Activated CD8-positive, alpha-beta T cell treated with anti-CD3 and anti-CD28 coated beads, Interleukin-2, amount 10 ng/mL, durations not matched to agents 7 days and 5 days (primary cell): ENCODE data around the gene TBC1D2. TPM values are rescaled to one million over a fixed set of nuclear protein-coding genes. Genes with fewer than 3 reads are reported as not detected.
"Not testable (repeated sequence)": the region's sequence is repeated elsewhere in the genome, so short reads cannot be mapped to it uniquely, and the experiment has no call there.

Experiments
- ATAC-seq: fragments of 150-1000 bp; cut with Tn5 transposase; one replicate; pipeline ENCODE4 v1.10.0; 2021; ENCODE audit warnings: moderate library complexity
- CTCF ChIA-PET: fragments of 350-600 bp; sonication (Branson Sonifier 250); formaldehyde crosslinking; loops from one replicate; lab custom pipeline; 2021; ENCODE audit warnings: antibody characterized with exemption; lab: Charles Lee
- POLR2A ChIA-PET: fragments of 350-600 bp; sonication (Branson Sonifier 250); formaldehyde crosslinking; loops from one replicate; lab custom pipeline; 2021; ENCODE audit warnings: antibody characterized with exemption; lab: Charles Lee
- DNase-seq: peaks from one replicate; pipeline ENCODE4 v3.0.0-alpha.2; 2020
- H3K27ac Mint-ChIP-seq: one replicate; pipeline ENCODE4 v1.8.0; 2021; ENCODE audit warnings: mild to moderate bottlenecking, mixed read lengths
- H3K27me3 Mint-ChIP-seq: one replicate; pipeline ENCODE4 v1.8.0; 2021; ENCODE audit warnings: low read depth, mixed read lengths
- H3K36me3 Mint-ChIP-seq: one replicate; pipeline ENCODE4 v1.8.0; 2021; ENCODE audit warnings: low read depth, mixed read lengths
- H3K4me1 Mint-ChIP-seq: one replicate; pipeline ENCODE4 v1.8.0; 2021; ENCODE audit warnings: low read depth, mixed read lengths
- H3K4me3 Mint-ChIP-seq: one replicate; pipeline ENCODE4 v1.8.0; 2021; ENCODE audit warnings: mild to moderate bottlenecking, mixed read lengths
- H3K9me3 Mint-ChIP-seq: one replicate; pipeline ENCODE4 v1.8.0; 2022; ENCODE audit warnings: mixed read lengths; ENCODE audit not compliant: insufficient read depth
- total RNA-seq, 2 experiments: library from RNA; stranded (reverse); gene quantifications; one replicate each; pipeline ENCODE4 v1.2.3, GENCODE V29; 2021

TBC1D2 gene
- total RNA-seq, 2 experiments from 2014 or later: 3.0 to 3.5 TPM

GRCh38 chr9:98175028-98175569 is 80.3 kb downstream of the TBC1D2 start:
- ChIA-PET POLR2A (interaction anchor here (0.6 kb wide), 1 partner anchor 27 kb away, joined by 3 read pairs; no protein-coding TSS in a partner anchor), CTCF (no interaction called here)
- H3K27ac Mint-ChIP-seq: no peak overlapping the region
- ATAC-seq (no peak), DNase-seq (no peak)
- no peaks in the 10 kb centered on the region for H3K36me3 Mint-ChIP-seq
- no peaks in the 10 kb centered on the region for H3K9me3 Mint-ChIP-seq
- H3K4me3 Mint-ChIP-seq: no peak overlapping the region
- peaks cover 11% of the 10 kb centered on the region for H3K4me1 Mint-ChIP-seq
- H3K27me3 Mint-ChIP-seq: no peaks in the 10 kb centered on the region

- POLR2A ChIA-PET: interaction anchor here (0.6 kb wide), 2 partner anchors 17 to 26 kb away, joined by 3 read pairs; no protein-coding TSS in a partner anchor
- H3K4me3 Mint-ChIP-seq, H3K36me3 Mint-ChIP-seq, H3K27ac Mint-ChIP-seq, CTCF ChIA-PET, H3K9me3 Mint-ChIP-seq, H3K27me3 Mint-ChIP-seq, ATAC-seq, DNase-seq: not testable (repeated sequence)
- peaks cover 14% of the 10 kb centered on the region for H3K4me1 Mint-ChIP-seq
Observed at GRCh38 chr9:98174502-98174918, 80.9 kb downstream of the TBC1D2 start.

GRCh38 chr9:98173181-98173580 is 82.3 kb downstream of the TBC1D2 start:
- ChIA-PET CTCF (no interaction called here), POLR2A (no interaction called here)
- Mint-ChIP-seq H3K9me3 (no peaks in the 10 kb centered on the region), H3K27ac (no peak overlapping the region), H3K27me3 (no peaks in the 10 kb centered on the region), H3K36me3 (no peaks in the 10 kb centered on the region), H3K4me3 (no peak overlapping the region), H3K4me1 (peaks cover 22% of the 10 kb centered on the region)
- DNase-seq: no peak
- ATAC-seq: no peak

- ChIA-PET POLR2A (no interaction called here), CTCF (no interaction called here)
- DNase-seq (no peak), ATAC-seq (no peak)
- Mint-ChIP-seq H3K36me3 (no peaks in the 10 kb centered on the region), H3K27me3 (no peaks in the 10 kb centered on the region), H3K4me3 (no peak overlapping the region), H3K27ac (no peak overlapping the region), H3K4me1 (peaks cover 25% of the 10 kb centered on the region), H3K9me3 (no peaks in the 10 kb centered on the region)
Observed at GRCh38 chr9:98172604-98173003, 82.8 kb downstream of the TBC1D2 start.

GRCh38 chr9:98171176-98171925 is 84.1 kb downstream of the TBC1D2 start:
- Mint-ChIP-seq H3K4me1 (peaks cover 25% of the 10 kb centered on the region), H3K4me3 (no peak overlapping the region), H3K9me3 (no peaks in the 10 kb centered on the region), H3K36me3 (no peaks in the 10 kb centered on the region), H3K27me3 (no peaks in the 10 kb centered on the region), H3K27ac (no peak overlapping the region)
- ChIA-PET POLR2A (interaction anchor here (0.8 kb wide), 1 partner anchor 50 kb away, joined by 4 read pairs; no protein-coding TSS in a partner anchor), CTCF (no interaction called here)
- ATAC-seq (no peak), DNase-seq (no peak)

- Mint-ChIP-seq H3K36me3 (no peaks in the 10 kb centered on the region), H3K9me3 (no peaks in the 10 kb centered on the region), H3K4me3 (no peak overlapping the region), H3K4me1 (peaks cover 34% of the 10 kb centered on the region), H3K27me3 (no peaks in the 10 kb centered on the region), H3K27ac (peak overlapping the region; percentile 85)
- peak; percentile 84 for ATAC-seq
- DNase-seq: peak; percentile 51
- POLR2A ChIA-PET: no interaction called here
- CTCF ChIA-PET: interaction anchor here (1.1 kb wide), 1 partner anchor 23 kb away, joined by 3 read pairs; no protein-coding TSS in a partner anchor
Observed at GRCh38 chr9:98168941-98169488, 86.4 kb downstream of the TBC1D2 start.

- CTCF ChIA-PET: interaction anchor here (0.9 to 1.1 kb wide), 2 partner anchors 23 to 26 kb away, joined by 3 read pairs; no protein-coding TSS in a partner anchor
- ATAC-seq (no peak), DNase-seq (no peak)
- Mint-ChIP-seq H3K27ac (no peak overlapping the region), H3K4me1 (peaks cover 42% of the 10 kb centered on the region), H3K27me3 (no peaks in the 10 kb centered on the region), H3K9me3 (no peaks in the 10 kb centered on the region), H3K4me3 (no peak overlapping the region), H3K36me3 (no peaks in the 10 kb centered on the region)
- POLR2A ChIA-PET: no interaction called here
Observed at GRCh38 chr9:98168153-98168780, 87.2 kb downstream of the TBC1D2 start.

- Mint-ChIP-seq H3K9me3 (no peaks in the 10 kb centered on the region), H3K36me3 (no peaks in the 10 kb centered on the region), H3K4me3 (no peak overlapping the region), H3K27me3 (no peaks in the 10 kb centered on the region), H3K4me1 (peaks cover 37% of the 10 kb centered on the region), H3K27ac (no peak overlapping the region)
- ATAC-seq (no peak), DNase-seq (no peak)
- CTCF ChIA-PET: no interaction called here
- POLR2A ChIA-PET: no interaction called here
Observed at GRCh38 chr9:98164912-98165311, 90.5 kb downstream of the TBC1D2 start.

- CTCF ChIA-PET: no interaction called here
- H3K27me3 Mint-ChIP-seq: no peaks in the 10 kb centered on the region
- H3K36me3 Mint-ChIP-seq: no peaks in the 10 kb centered on the region
- no peak for DNase-seq
- no peak for ATAC-seq
- no peak overlapping the region for H3K27ac Mint-ChIP-seq
- POLR2A ChIA-PET: no interaction called here
- H3K4me1 Mint-ChIP-seq: peaks cover 33% of the 10 kb centered on the region
- H3K9me3 Mint-ChIP-seq: no peaks in the 10 kb centered on the region
- no peak overlapping the region for H3K4me3 Mint-ChIP-seq
Observed at GRCh38 chr9:98162613-98163012, 92.8 kb downstream of the TBC1D2 start.

GRCh38 chr9:98161851-98162250 is 93.6 kb downstream of the TBC1D2 start:
- no peak overlapping the region for H3K27ac Mint-ChIP-seq
- H3K9me3 Mint-ChIP-seq: no peaks in the 10 kb centered on the region
- H3K27me3 Mint-ChIP-seq: no peaks in the 10 kb centered on the region
- ChIA-PET POLR2A (no interaction called here), CTCF (interaction anchor here (0.6 to 1.7 kb wide), 3 partner anchors 43 to 88 kb away, joined by 3 to 5 read pairs (median 3); partner anchors contain the start of gene TRIM14)
- DNase-seq (no peak), ATAC-seq (no peak)
- no peak overlapping the region for H3K4me3 Mint-ChIP-seq
- peaks cover 33% of the 10 kb centered on the region for H3K4me1 Mint-ChIP-seq
- no peaks in the 10 kb centered on the region for H3K36me3 Mint-ChIP-seq

- H3K4me3 Mint-ChIP-seq: no peak overlapping the region
- H3K27ac Mint-ChIP-seq: peak overlapping the region; percentile 24
- H3K4me1 Mint-ChIP-seq: peaks cover 28% of the 10 kb centered on the region
- POLR2A ChIA-PET: interaction anchor here (1.2 kb wide), 2 partner anchors 31 to 45 kb away, joined by 3 read pairs; no protein-coding TSS in a partner anchor
- H3K36me3 Mint-ChIP-seq: no peaks in the 10 kb centered on the region
- ATAC-seq: no peak
- DNase-seq: no peak
- H3K27me3 Mint-ChIP-seq: no peaks in the 10 kb centered on the region
- CTCF ChIA-PET: interaction anchor here (1.0 to 1.4 kb wide), 2 partner anchors 10 to 42 kb away, joined by 3 read pairs; no protein-coding TSS in a partner anchor
- H3K9me3 Mint-ChIP-seq: no peaks in the 10 kb centered on the region
Observed at GRCh38 chr9:98159790-98160189, 95.7 kb downstream of the TBC1D2 start.
